AG09309 (cell line): ENCODE measurements around the gene MAB21L4.

Source experiments
- DNase-seq: peaks from one replicate; pipeline ENCODE4 v3.0.0-alpha.2; 2010; ENCODE audit warnings: low read depth
- H3K4me3 ChIP-seq: 2 replicates; pipeline ENCODE4 v1.5.1; 2011; ENCODE audit warnings: mild to moderate bottlenecking, low read depth, low read length, moderate library complexity; ENCODE audit not compliant: control insufficient read depth
- CTCF ChIP-seq: IDR thresholded peaks from 2 replicates; pipeline ENCODE4 v1.5.1; 2011; ENCODE audit warnings: mild to moderate bottlenecking, low read depth, low read length, inconsistent platforms; ENCODE audit not compliant: insufficient read depth, control insufficient read depth; ENCODE audit errors: missing control alignments

MAB21L4 gene

GRCh38 chr2:240895656-240896388 lies at the start of gene MAB21L4:
Gene MAB21L4 (minus strand): TSS chr2:240896156. CDS start chr2:240895997, 159 bp downstream.
- H3K4me3 ChIP-seq = no peak within 1 kb of the TSS
- no peak for DNase-seq
- TF ChIP-seq CTCF = no peak

GRCh38 chr2:240936106-240936505 lies 40.1 kb upstream of the MAB21L4 start:
- no peak for TF ChIP-seq CTCF
- no peak for DNase-seq

GRCh38 chr2:240935103-240935876 lies 39.3 kb upstream of the MAB21L4 start:
- no peak overlapping the region for H3K4me3 ChIP-seq
- no peak for TF ChIP-seq CTCF
- DNase-seq = no peak

More at GRCh38 chr2:240936106-240936505, 40.1 kb upstream of the MAB21L4 start:
- no peak overlapping the region for H3K4me3 ChIP-seq

- no peak for TF ChIP-seq CTCF
- no peak for DNase-seq
- H3K4me3 ChIP-seq = no peak overlapping the region
These were observed 38.7 kb upstream of the MAB21L4 start for GRCh38 chr2:240934701-240935102.

GRCh38 chr2:240933966-240934700 lies 38.2 kb upstream of the MAB21L4 start:
- TF ChIP-seq CTCF = no peak
- no peak for DNase-seq
- no peak overlapping the region for H3K4me3 ChIP-seq

- H3K4me3 ChIP-seq = no peak overlapping the region
- DNase-seq = no peak
- TF ChIP-seq CTCF = no peak
These were observed 37.4 kb upstream of the MAB21L4 start for GRCh38 chr2:240933048-240933965.
